K562 (cell line): Measurements from ENCODE around the gene DUSP16. TPM values are rescaled to one million over a fixed set of nuclear protein-coding genes. Genes with fewer than 3 reads are reported as not detected.
A peak's percentile ranks its signal among the peaks of the same experiment; 100 is the strongest.

Experiments
- HDGF ChIP-seq: fragments of 450-650 bp; IDR thresholded peaks from 2 replicates; pipeline ENCODE4 v1.6.1; 2016
- NFE2L1 ChIP-seq: fragments of 450-650 bp; IDR thresholded peaks from 2 replicates; pipeline ENCODE4 v1.6.1; 2016; ENCODE audit warnings: missing genetic modification characterization, low read depth, mild to moderate bottlenecking, missing compliant biosample characterization, moderate library complexity, borderline replicate concordance
- SMAD3 ChIP-seq: fragments of 450-650 bp; formaldehyde crosslinking; conservative IDR thresholded peaks from 2 replicates; pipeline ENCODE4 v1.4.0; 2020; ENCODE audit warnings: mild to moderate bottlenecking
- TEAD4 ChIP-seq, 2 experiments: sonication (generic) in 1 of 2; formaldehyde crosslinking in 1 of 2; IDR thresholded peaks; 2 replicates each; pipeline versions ENCODE4 v1.6.1 to v1.8.0; 2012 to 2022; ENCODE audit warnings: borderline replicate concordance in 1 of 2, inconsistent platforms in 1 of 2, low read length in 1 of 2, mild to moderate bottlenecking in 1 of 2, missing genetic modification reagents in 1 of 2
- ZNF124 ChIP-seq: sonication (generic); formaldehyde crosslinking; IDR thresholded peaks from 2 replicates; pipeline ENCODE4 v1.8.1; 2022; ENCODE audit warnings: missing genetic modification reagents
- ZNF212 ChIP-seq: fragments of 450-650 bp; formaldehyde crosslinking; IDR thresholded peaks from 2 replicates; pipeline ENCODE4 v1.4.0; 2020; ENCODE audit warnings: mild to moderate bottlenecking
- ZNF551 ChIP-seq: fragments of 250-450 bp; sonication (Bioruptor Pico); IDR thresholded peaks from 2 replicates; pipeline ENCODE4 v1.5.0; 2021; ENCODE audit warnings: mild to moderate bottlenecking, moderate library complexity
- ZNF764 ChIP-seq: fragments of 250-450 bp; sonication (Bioruptor Pico); IDR thresholded peaks from 2 replicates; pipeline ENCODE4 v1.4.0; 2020; ENCODE audit warnings: low read depth, mild to moderate bottlenecking, moderate library complexity
- polyA plus RNA-seq, 8 experiments: library from polyadenylated mRNA; depleted of rRNA in 4 of 8; stranded (reverse) in 5 of 8; unstranded in 3 of 8; fragments of >200 nt; fragmentation: Nextera tagmentation in 2 of 8; fragmentation: Illumina TruSeq in 1 of 8; extraction: Ambion mirVana in 2 of 8; extraction: Trizol in 1 of 8; gene quantifications; 2 replicates each; pipeline versions ENCODE4 v1.2.1 to v1.2.3, GENCODE V29; 2011 to 2014; ENCODE audit warnings: inconsistent platforms in 1 of 8, missing spikeins in 1 of 8
- total RNA-seq, 7 experiments: library from RNA; depleted of rRNA in 6 of 7; stranded (reverse); fragments of >200 nt in 6 of 7; fragmentation: Illumina TruSeq in 2 of 7; extraction: Trizol in 2 of 7; gene quantifications; 2 replicates each; pipeline versions ENCODE4 v1.2.1 to v1.2.3, GENCODE V29; 2011 to 2021; ENCODE audit warnings: low replicate concordance in 1 of 7
- TF ChIP-seq, protein P1 (sequence below): fragments of 450-650 bp; IDR thresholded peaks from 2 replicates; pipeline ENCODE4 v1.6.1; 2016; ENCODE audit warnings: mild to moderate bottlenecking, moderate library complexity
- TF ChIP-seq, protein P2 (sequence below): sonication (generic); formaldehyde crosslinking; IDR thresholded peaks from 2 replicates; pipeline ENCODE4 v1.8.0; 2022; ENCODE audit warnings: mild to moderate bottlenecking, missing genetic modification reagents

Gene DUSP16
- total and polyA plus RNA-seq, 9 of the 15 experiments (the other 6 are each of a cell fraction or from before 2014, with no cell fraction given) = 0.70 to 12.3 (median 5.7) TPM

DNA sequence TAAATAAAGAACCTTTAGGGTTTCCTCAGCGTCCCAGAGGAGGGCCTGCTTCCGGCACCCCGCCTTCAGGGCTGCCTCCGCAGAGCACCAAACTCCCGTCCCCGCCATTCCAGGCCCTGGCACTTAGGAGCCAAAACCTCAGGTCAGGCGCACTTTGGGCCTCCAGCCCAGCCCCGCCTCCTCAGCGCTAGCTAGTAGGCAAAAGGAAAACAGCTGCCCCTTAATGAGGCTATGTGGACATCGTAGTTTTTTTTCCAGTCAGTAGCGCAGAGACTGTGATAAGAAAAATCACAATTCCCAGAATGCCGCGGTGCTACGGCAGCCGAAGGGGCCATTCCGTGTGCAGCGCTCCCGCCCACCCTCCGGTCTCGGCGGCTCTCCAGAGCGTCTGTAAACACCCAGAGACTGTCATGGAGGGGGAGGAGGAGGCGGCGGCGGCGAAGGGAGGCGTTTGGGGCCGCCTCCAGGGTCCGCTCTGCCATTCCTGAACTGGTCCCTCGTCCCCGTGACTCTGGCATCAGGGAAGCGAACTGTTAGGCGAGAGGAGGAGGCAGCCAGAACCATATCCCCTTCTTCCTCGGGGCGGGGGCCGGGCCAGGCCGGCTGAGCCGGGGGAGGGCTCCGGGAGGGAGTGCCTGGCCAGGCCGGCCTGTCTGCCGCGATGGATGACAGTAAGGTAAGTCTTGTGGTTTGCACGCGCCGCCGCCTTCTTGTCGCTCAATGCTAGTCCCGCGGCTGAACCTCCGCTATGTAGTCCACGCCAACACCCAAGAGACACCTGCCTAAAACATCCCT is 49.0 kb upstream of the DUSP16 start, which contains the start of gene CREBL2 (continued):
- TF ChIP-seq, protein P1, sequence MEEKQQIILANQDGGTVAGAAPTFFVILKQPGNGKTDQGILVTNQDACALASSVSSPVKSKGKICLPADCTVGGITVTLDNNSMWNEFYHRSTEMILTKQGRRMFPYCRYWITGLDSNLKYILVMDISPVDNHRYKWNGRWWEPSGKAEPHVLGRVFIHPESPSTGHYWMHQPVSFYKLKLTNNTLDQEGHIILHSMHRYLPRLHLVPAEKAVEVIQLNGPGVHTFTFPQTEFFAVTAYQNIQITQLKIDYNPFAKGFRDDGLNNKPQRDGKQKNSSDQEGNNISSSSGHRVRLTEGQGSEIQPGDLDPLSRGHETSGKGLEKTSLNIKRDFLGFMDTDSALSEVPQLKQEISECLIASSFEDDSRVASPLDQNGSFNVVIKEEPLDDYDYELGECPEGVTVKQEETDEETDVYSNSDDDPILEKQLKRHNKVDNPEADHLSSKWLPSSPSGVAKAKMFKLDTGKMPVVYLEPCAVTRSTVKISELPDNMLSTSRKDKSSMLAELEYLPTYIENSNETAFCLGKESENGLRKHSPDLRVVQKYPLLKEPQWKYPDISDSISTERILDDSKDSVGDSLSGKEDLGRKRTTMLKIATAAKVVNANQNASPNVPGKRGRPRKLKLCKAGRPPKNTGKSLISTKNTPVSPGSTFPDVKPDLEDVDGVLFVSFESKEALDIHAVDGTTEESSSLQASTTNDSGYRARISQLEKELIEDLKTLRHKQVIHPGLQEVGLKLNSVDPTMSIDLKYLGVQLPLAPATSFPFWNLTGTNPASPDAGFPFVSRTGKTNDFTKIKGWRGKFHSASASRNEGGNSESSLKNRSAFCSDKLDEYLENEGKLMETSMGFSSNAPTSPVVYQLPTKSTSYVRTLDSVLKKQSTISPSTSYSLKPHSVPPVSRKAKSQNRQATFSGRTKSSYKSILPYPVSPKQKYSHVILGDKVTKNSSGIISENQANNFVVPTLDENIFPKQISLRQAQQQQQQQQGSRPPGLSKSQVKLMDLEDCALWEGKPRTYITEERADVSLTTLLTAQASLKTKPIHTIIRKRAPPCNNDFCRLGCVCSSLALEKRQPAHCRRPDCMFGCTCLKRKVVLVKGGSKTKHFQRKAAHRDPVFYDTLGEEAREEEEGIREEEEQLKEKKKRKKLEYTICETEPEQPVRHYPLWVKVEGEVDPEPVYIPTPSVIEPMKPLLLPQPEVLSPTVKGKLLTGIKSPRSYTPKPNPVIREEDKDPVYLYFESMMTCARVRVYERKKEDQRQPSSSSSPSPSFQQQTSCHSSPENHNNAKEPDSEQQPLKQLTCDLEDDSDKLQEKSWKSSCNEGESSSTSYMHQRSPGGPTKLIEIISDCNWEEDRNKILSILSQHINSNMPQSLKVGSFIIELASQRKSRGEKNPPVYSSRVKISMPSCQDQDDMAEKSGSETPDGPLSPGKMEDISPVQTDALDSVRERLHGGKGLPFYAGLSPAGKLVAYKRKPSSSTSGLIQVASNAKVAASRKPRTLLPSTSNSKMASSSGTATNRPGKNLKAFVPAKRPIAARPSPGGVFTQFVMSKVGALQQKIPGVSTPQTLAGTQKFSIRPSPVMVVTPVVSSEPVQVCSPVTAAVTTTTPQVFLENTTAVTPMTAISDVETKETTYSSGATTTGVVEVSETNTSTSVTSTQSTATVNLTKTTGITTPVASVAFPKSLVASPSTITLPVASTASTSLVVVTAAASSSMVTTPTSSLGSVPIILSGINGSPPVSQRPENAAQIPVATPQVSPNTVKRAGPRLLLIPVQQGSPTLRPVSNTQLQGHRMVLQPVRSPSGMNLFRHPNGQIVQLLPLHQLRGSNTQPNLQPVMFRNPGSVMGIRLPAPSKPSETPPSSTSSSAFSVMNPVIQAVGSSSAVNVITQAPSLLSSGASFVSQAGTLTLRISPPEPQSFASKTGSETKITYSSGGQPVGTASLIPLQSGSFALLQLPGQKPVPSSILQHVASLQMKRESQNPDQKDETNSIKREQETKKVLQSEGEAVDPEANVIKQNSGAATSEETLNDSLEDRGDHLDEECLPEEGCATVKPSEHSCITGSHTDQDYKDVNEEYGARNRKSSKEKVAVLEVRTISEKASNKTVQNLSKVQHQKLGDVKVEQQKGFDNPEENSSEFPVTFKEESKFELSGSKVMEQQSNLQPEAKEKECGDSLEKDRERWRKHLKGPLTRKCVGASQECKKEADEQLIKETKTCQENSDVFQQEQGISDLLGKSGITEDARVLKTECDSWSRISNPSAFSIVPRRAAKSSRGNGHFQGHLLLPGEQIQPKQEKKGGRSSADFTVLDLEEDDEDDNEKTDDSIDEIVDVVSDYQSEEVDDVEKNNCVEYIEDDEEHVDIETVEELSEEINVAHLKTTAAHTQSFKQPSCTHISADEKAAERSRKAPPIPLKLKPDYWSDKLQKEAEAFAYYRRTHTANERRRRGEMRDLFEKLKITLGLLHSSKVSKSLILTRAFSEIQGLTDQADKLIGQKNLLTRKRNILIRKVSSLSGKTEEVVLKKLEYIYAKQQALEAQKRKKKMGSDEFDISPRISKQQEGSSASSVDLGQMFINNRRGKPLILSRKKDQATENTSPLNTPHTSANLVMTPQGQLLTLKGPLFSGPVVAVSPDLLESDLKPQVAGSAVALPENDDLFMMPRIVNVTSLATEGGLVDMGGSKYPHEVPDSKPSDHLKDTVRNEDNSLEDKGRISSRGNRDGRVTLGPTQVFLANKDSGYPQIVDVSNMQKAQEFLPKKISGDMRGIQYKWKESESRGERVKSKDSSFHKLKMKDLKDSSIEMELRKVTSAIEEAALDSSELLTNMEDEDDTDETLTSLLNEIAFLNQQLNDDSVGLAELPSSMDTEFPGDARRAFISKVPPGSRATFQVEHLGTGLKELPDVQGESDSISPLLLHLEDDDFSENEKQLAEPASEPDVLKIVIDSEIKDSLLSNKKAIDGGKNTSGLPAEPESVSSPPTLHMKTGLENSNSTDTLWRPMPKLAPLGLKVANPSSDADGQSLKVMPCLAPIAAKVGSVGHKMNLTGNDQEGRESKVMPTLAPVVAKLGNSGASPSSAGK = peak; percentile 35
- TF ChIP-seq HDGF (no peak), TEAD4 (IDR thresholded peaks at IDR 0.05; ENCODE audit: low read length) (peak; percentile 53), TEAD4 (CRISPR knock-in tag; IDR thresholded peaks at IDR 0.05; ENCODE audit: borderline replicate concordance) (no peak), ZNF764 (CRISPR knock-in tag) (no peak), ZNF212 (no peak), SMAD3 (CRISPR knock-in tag) (no peak), ZNF551 (CRISPR knock-in tag) (no peak), ZNF124 (CRISPR knock-in tag) (no peak), NFE2L1 (tag) (no peak)
- TF ChIP-seq, protein P2, sequence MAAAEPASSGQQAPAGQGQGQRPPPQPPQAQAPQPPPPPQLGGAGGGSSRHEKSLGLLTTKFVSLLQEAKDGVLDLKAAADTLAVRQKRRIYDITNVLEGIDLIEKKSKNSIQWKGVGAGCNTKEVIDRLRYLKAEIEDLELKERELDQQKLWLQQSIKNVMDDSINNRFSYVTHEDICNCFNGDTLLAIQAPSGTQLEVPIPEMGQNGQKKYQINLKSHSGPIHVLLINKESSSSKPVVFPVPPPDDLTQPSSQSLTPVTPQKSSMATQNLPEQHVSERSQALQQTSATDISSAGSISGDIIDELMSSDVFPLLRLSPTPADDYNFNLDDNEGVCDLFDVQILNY = no peak
